KMS-11 (cell line): ENCODE measurements around the gene ANKRD63.

ENCODE experiments used
- H2AFZ ChIP-seq: fragments of 200-600 bp; sonication (generic); 2 replicates; pipeline ENCODE4 v1.6.1; 2016; ENCODE audit warnings: antibody characterized with exemption, mixed run types, low read depth
- H3K27ac ChIP-seq: fragments of 200-600 bp; sonication (generic); 2 replicates; pipeline ENCODE4 v1.6.1; 2016; ENCODE audit warnings: mild to moderate bottlenecking, mixed run types
- H3K27me3 ChIP-seq: fragments of 200-600 bp; sonication (generic); 2 replicates; pipeline ENCODE4 v1.6.1; 2017; ENCODE audit warnings: mild to moderate bottlenecking, low read depth, mixed run types, moderate library complexity; ENCODE audit not compliant: insufficient read depth
- H3K36me3 ChIP-seq: fragments of 200-600 bp; sonication (generic); 2 replicates; pipeline ENCODE4 v1.6.1; 2017; ENCODE audit warnings: mild to moderate bottlenecking, mixed run types; ENCODE audit not compliant: insufficient read depth
- H3K4me1 ChIP-seq: fragments of 200-600 bp; sonication (generic); 2 replicates; pipeline ENCODE4 v1.6.1; 2016; ENCODE audit warnings: mild to moderate bottlenecking, low read depth, mixed run types; ENCODE audit not compliant: poor library complexity, severe bottlenecking
- H3K4me2 ChIP-seq: fragments of 200-600 bp; sonication (generic); 2 replicates; pipeline ENCODE4 v1.7.0; 2016; ENCODE audit warnings: mild to moderate bottlenecking, mixed run types
- H3K4me3 ChIP-seq: fragments of 200-600 bp; sonication (generic); IDR thresholded peaks from 2 replicates; pipeline ENCODE4 v1.6.1; 2017; ENCODE audit warnings: low read depth, low read length, mixed read lengths; ENCODE audit not compliant: insufficient read depth
- H3K79me2 ChIP-seq: fragments of 200-600 bp; sonication (generic); 2 replicates; pipeline ENCODE4 v1.6.1; 2016; ENCODE audit warnings: low read depth, mixed run types; ENCODE audit not compliant: insufficient read depth
- H3K9ac ChIP-seq: fragments of 200-600 bp; sonication (generic); 2 replicates; pipeline ENCODE4 v1.6.1; 2016; ENCODE audit warnings: mild to moderate bottlenecking, mixed run types
- H4K20me1 ChIP-seq: fragments of 200-600 bp; sonication (generic); 2 replicates; pipeline ENCODE4 v1.6.1; 2016; ENCODE audit warnings: mild to moderate bottlenecking, mixed run types; ENCODE audit not compliant: insufficient read depth
- TF ChIP-seq, protein P1 (sequence below): fragments of 200-600 bp; sonication (generic); conservative IDR thresholded peaks from 2 replicates; pipeline ENCODE4 v1.6.1; 2017; ENCODE audit warnings: low read depth, mild to moderate bottlenecking, antibody characterized with exemption, low read length, moderate library complexity, mixed read lengths

The ANKRD63 gene

DNA sequence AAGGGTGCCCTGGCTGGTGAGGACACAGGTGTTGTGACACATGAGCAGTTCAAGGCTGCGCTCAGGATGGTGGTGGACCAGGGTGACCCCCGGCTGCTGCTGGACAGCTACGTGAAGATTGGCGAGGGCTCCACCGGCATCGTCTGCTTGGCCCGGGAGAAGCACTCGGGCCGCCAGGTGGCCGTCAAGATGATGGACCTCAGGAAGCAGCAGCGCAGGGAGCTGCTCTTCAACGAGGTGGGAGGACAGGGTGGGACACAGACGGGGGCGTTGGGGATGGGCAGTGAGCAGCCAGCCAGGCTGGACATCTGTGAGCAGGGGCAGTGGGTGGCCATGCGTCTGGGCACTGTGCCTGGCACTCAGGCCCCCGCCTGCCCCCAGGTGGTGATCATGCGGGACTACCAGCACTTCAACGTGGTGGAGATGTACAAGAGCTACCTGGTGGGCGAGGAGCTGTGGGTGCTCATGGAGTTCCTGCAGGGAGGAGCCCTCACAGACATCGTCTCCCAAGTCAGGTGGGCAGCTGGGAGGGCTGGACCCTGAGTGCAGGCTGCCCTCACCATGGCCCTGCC, 10.3 kb downstream of the ANKRD63 start:
- peaks cover 4% of the 10 kb centered on the region for H3K4me1 ChIP-seq
- no peaks in the 10 kb centered on the region for H3K36me3 ChIP-seq
- no peak overlapping the region for H3K4me2 ChIP-seq
- H3K27me3 ChIP-seq: no peaks in the 10 kb centered on the region; the same call in 1 of the 2 replicates
- no peak overlapping the region for H3K4me3 ChIP-seq
- TF ChIP-seq, protein P1, sequence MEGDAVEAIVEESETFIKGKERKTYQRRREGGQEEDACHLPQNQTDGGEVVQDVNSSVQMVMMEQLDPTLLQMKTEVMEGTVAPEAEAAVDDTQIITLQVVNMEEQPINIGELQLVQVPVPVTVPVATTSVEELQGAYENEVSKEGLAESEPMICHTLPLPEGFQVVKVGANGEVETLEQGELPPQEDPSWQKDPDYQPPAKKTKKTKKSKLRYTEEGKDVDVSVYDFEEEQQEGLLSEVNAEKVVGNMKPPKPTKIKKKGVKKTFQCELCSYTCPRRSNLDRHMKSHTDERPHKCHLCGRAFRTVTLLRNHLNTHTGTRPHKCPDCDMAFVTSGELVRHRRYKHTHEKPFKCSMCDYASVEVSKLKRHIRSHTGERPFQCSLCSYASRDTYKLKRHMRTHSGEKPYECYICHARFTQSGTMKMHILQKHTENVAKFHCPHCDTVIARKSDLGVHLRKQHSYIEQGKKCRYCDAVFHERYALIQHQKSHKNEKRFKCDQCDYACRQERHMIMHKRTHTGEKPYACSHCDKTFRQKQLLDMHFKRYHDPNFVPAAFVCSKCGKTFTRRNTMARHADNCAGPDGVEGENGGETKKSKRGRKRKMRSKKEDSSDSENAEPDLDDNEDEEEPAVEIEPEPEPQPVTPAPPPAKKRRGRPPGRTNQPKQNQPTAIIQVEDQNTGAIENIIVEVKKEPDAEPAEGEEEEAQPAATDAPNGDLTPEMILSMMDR: peak; percentile 31; the same call in 1 of the 2 replicates
- no peaks in the 10 kb centered on the region for H4K20me1 ChIP-seq
- no peak overlapping the region for H2AFZ ChIP-seq
- H3K9ac ChIP-seq: no peak overlapping the region
- no peak overlapping the region for H3K27ac ChIP-seq
- H3K79me2 ChIP-seq: no peaks in the 10 kb centered on the region

DNA sequence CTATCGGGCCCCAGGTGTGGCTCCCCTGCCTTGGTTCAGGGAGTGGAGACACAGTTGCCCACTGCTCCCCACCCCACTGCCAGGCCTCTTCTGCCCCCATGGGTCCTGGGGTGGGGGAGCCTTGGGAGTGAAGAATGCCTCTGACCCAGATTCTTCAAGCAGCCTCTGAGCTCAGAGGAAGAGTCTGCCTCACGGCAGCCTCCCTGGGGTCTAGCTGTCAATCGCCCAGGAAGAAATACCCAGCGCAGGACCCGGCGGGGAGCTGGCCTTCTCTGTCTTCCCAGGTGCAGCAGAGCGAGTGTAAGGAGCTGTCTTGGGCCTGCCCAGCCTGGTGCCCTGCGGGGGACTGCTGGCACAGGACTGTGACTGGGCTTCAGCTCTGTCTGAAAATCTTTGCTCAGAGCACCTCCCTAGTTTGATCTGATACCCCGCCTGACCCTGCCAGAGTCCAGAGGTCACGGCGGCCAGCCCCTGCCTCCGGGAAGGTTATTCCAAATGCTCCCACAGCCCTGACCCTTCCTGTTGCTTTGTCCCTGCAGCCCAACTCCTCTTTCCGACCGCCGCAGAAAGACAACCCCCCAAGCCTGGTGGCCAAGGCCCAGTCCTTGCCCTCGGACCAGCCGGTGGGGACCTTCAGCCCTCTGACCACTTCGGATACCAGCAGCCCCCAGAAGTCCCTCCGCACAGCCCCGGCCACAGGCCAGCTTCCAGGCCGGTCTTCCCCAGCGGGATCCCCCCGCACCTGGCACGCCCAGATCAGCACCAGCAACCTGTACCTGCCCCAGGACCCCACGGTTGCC, 11.0 kb downstream of the ANKRD63 start:
- no peak overlapping the region for H3K4me2 ChIP-seq
- H3K79me2 ChIP-seq: no peaks in the 10 kb centered on the region
- H3K36me3 ChIP-seq: no peaks in the 10 kb centered on the region
- no peak overlapping the region for H2AFZ ChIP-seq
- TF ChIP-seq, protein P1: no peak
- no peak overlapping the region for H3K9ac ChIP-seq
- peaks cover 4% of the 10 kb centered on the region for H3K4me1 ChIP-seq
- no peaks in the 10 kb centered on the region for H3K27me3 ChIP-seq
- no peaks in the 10 kb centered on the region for H4K20me1 ChIP-seq
- H3K27ac ChIP-seq: no peak overlapping the region
- no peak overlapping the region for H3K4me3 ChIP-seq

DNA sequence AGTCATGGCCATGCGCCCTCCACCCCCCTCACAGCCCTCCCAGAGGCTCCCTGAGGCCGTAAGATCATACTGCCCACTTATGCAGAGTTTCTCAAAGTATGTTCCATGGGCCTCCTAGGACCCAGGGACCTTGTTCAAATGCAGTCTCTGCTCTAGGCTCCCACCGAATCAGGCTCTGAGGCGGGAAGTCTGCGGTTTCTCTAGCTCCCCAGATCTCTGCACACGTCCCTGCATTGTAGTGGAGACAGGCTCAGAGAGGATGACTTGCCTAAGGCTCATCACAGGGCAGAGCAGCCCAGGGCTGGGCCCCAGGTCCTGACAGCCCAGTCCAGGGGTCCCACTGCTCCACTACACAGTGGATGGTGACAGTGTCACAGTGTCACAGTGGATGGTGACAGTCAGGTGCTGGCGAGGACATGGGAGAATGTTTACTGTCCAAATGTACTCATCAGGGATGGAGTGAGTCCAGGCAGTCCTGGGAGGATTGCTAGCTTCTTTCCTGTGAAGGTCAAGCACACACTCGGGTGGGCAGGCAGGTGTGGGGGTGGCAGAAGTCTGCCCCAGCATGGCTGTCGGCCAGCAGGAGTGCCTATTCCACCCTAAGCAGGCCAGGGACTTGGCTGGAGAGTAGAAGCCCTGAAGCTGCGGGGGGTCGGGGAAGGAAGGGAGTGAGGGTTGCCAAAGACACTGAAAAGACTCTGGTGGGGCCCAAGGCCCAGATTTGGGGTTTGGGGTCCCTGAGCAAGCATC, 12.4 kb downstream of the ANKRD63 start:
- Histone ChIP-seq H3K36me3 (no peaks in the 10 kb centered on the region), H3K27ac (no peak overlapping the region), H4K20me1 (no peaks in the 10 kb centered on the region), H3K4me3 (no peak overlapping the region), H3K4me2 (no peak overlapping the region), H2AFZ (no peak overlapping the region), H3K9ac (no peak overlapping the region), H3K27me3 (no peaks in the 10 kb centered on the region), H3K4me1 (peaks cover 4% of the 10 kb centered on the region), H3K79me2 (no peaks in the 10 kb centered on the region)
- TF ChIP-seq, protein P1: no peak

DNA sequence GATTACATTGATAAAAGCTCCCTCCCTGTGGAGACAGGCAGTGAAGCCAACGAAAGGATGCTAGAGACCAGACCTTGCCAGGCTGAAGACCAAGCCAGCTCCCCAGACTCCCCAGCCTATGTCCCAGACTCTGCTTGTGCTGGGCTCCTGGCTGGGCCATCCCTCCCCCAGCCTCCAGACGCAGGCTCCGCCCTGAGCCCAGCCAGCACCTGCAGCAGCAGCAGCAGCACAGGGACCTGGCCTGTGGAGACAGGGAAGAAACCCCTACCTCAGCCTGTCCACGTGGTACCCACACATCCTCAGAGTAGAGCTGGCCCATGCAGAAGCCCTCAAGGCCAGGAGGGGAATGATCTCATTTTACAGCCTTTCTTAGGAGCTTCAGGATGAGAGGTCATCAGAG, 13.3 kb downstream of the ANKRD63 start:
- Histone ChIP-seq H3K36me3 (no peaks in the 10 kb centered on the region), H3K4me3 (no peak overlapping the region), H3K4me1 (no peaks in the 10 kb centered on the region), H2AFZ (no peak overlapping the region), H4K20me1 (no peaks in the 10 kb centered on the region), H3K9ac (no peak overlapping the region), H3K79me2 (no peaks in the 10 kb centered on the region), H3K27ac (no peak overlapping the region), H3K4me2 (no peak overlapping the region), H3K27me3 (no peaks in the 10 kb centered on the region)
- TF ChIP-seq, protein P1: no peak
